HTERT RPE-1 (cell line): ENCODE data around the gene RPP14.
"Not testable (repeated sequence)": the region's sequence is repeated elsewhere in the genome, so short reads cannot be mapped to it uniquely, and the experiment has no call there.

ENCODE experiments used
- in situ Hi-C: fragments of 300-500 bp; cut with MboI; formaldehyde crosslinking; loops from 4 replicates; pipeline ENCODE4 v1.14.3; 2020; ENCODE audit warnings: low sequenced_read_pairs

The RPP14 gene

DNA sequence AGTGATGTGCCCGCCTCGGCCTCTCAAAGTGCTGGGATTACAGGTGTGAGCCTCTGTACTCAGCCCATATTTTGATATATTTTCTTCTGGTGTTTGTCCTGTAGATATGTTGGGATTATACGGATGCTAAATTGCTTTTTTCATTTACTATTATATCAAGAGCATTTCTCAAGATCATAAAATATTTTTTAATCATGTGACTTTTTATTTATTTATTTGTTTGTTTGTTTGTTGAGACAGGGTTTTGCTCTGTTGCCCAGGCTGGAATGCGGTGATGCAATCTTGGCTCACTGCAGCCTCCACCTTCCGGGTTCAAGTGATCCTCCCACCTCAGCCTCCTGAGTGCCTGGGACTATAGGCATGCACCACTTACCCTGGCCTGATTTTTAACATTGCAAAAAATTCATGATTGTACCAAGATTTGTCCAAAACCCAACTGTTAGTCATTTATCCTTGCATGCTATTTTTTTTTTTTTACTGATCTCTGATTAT lies 23.9 kb downstream of the RPP14 start:
- in situ Hi-C loops = no loop called here

DNA sequence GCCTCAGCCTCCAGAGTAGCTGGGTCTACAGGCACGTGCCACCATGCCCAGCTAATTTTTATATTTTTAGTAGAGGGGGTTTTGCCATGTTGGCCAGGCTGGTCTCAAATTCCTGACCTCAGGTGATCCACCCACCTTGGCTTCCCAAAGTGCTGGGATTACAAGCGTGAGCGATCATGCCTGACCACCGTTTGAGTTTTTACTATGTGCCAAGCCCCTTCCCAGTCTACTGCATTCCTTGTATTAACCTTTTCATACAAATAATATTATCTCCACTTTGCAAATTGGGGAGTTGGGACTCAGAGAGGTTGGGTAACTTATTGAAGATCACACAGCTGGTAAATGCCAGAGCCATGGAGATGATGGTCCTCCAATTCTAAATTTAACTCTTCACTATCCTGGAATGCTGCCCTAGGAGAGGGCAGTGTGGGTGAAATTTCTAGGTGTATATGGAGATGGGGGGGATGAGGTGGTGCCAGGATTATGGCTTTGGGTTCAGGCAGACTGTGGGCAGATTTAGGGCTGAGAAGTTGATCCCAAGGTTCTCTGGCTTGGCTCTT lies 25.6 kb downstream of the RPP14 start:
- in situ Hi-C loops = no loop called here

DNA sequence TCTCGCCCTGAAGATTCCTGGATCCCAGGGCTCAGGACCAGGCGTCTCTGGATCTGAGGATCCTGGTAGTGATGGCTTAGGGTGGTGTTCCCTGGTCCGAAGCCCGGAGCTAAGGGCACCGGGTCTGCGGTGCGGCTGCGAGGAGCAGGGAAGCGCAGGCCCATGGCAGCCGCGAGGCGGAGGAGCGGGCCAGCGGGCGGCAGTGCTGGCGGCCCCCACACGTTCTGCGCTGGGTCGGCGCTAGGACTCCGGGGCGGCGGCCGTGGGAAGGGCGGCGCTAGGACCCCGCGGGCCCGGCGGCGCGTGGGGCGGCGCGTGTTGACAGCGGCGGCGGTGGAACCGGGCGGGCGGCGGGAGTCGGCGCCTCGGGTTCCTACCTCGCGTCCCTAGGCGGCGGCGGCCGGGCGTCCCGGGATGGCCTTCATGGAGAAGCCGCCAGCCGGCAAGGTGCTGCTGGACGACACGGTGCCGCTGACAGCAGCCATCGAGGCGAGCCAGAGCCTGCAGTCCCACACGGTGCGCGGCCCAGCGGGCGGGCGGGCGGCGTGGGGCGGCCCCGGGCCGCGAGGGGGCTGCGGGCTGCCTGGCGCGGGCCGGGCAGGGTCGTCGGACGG lies 26.6 kb downstream of the RPP14 start, which contains the start of gene PXK:
TSS of gene PXK (plus strand) at position 318 of the 614 bp plus-strand sequence. CDS start at position 415, 97 bp downstream.
- in situ Hi-C loops = no loop called here

DNA sequence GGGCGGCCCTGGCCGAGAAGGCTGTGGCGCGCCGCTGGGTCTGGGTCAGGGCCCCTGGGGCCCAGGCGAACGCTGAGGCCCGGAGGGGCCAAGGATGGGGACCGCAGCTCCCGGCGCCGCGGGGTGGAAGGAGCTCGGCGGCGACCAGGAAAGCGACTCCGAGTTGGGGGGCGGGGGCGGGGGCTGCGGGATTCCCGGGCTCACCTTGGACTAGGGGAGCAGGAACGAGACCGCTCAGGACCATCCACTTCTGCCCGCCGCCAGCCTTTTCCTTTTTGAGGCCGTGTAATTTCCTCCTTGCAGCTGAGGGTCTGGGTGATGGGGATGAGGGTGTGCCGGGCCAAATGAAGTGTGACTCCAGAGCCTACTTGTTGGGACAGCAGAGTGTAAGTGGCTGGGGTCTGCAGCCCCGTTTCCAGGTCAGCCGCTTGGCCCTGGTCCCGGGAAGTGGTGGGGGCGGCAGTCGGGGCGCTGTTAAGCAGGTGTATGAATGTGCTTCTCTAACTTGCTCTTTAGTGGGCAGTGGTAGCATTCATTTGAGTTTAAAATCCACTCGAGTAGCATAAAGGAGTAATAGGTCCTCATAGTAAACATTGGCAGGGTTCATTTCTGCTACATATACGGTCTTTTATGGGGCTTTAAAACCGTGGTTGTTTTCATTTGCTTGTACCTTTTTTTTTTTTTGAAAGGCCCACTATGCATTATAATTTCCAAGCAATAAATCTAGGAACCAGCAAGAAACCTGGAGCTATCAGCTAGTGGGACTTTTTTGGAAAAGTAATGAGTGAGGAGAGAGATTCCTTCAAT lies 27.4 kb downstream of the RPP14 start:
- in situ Hi-C loops = no loop called here

DNA sequence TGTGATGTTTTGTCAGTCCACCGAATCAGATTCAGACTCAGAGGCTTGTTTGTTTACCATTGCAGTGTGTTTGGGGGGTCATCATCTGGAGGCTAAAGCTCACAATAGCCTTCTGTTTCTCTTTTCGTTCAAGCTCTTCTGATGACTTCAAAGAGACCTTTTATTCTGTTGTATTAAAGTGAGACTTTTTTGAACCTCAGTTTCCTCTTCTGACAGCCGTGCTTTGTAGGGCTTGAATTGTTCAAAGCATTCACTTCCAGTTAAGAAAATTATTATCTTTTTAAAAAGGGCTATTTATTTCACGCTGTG lies 27.9 kb downstream of the RPP14 start:
- in situ Hi-C loops = no loop called here

DNA sequence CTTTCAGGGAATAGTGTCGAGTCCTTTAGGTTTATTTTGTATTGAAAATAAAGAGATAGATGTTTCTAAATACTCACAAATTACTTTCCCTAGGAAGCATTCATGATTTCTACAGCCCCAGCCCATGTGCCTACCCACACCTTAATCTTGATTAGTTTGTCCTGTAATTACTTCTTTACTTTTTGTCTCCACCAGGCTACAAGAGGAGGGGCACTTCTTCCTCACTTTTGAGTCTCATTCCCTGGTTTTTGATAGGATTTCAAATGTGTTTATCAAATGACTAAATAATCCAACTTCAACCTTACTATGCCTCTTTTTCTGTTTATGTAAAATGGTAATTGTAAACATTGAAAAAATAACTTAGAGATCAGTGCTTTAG lies 28.4 kb downstream of the RPP14 start:
- in situ Hi-C loops = no loop called here

DNA sequence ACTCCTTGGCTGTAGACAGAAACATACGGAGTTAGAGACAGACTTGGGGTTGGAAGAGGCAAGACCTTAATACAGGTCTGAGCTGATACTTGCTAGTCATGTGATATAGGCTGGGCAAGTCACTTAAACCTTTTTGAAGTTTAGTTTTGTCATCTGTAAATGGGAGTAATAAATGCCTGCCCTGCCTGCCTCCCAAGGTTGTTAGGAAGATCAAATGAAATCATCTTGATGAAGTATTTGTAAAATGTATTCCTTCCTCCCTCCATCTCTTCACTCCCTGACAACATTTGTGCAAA lies 29.6 kb downstream of the RPP14 start:
- in situ Hi-C loops = no loop called here

DNA sequence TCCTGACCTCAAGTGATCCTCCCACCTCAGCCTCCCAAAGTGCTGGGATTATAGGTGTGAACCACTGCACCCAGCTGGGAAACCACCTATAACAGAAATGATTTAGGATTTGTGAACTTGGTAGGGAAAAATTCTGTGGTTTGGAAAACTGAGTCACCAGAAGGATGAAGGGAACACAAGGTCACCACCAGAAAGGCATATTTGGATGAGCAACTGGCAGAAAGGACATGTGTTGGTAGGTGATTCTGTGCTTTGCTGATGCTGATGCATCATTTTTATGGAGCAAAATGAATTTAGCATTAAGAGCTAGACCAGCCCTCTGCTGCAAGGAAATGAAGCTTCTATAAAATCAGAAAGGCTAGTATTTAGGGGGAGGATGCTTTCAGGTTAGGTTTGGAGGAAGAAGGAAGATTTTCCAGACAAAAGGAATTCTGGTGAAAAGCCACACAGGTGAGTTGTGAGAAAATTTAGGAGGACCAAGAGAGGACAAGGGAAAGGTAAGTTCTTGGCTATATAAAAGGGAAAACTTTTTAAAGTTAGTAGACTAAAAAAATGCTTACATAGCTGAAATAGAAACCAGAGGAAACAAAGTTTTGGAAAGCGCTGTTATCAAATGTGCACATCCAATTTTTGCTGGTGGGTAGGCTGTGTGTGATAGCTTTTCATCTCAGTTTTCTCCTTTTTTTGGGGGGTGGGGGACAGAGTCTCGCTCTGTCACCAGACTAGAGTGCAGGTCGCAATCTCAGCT lies 30.3 kb downstream of the RPP14 start:
- in situ Hi-C loops = no loop called here

DNA sequence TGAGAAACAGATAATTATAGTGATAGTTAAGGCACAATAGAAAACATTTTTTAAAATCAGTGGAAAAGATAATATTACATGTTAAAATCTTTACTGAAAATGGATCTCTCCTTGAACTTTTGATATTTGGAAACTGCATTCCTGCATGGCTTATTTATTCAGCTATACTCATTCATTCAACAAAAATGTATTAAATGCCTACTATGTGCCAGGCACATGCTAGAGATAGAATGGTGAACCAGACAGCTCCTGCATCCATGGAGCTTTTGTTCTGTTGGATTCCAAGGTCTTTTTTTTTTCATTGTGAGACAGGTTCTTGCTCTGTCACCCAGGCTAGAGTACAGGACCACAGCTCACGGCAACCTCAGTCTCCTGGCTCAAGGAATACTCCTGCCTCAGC lies 31.1 kb downstream of the RPP14 start:
- in situ Hi-C loops = no loop called here

DNA sequence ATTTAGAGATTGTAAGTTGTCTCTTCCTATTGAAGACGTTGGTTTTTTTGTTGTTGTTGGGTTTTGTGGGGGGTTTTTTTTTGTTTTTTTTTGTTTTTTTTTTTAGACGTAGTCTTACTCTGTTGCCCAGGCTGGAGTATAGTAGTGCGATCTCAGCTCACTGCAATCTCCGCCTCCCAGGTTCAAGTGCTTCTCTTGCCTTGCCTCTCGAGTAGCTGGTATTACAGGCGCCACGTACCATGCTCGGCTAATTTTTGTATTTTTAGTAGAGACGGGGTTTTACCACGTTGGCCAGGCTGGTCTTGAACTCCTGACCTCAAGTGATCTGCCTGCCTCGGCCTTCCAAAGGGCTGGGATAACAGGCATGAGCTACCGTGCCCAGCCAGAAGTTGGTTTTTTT lies 33.1 kb downstream of the RPP14 start:
- in situ Hi-C loops = not testable (repeated sequence)

DNA sequence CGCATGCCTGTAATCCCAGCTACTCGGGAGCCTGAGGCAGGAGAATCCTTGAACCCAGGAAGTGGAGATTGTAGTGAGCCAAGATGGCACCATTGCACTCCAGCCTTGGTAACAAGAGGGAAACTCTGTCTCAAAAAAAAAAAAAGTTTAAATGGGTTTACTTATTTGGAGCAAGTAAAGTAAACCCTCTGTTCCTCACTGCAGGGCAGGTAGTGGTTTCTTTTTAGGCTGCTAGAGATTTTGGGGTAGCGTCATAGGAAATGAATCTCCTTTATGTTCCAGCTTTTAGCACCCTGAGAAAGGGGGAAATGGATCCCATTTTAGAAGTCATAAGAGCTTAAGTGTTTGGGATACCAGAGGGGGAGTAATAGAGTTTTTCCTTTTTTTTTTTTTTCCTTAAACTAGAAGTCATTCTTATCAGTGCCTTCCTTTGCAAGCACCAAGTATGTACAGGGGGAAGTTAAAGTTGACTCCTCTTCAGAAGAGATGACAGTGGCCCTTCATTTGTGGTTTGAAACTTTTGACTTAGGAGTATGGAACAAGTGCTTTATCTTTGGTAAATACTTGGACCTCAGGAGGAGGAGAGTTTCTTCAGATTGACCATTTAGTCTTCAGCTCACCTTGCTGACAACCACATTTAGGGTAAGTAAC lies 34.7 kb downstream of the RPP14 start:
- in situ Hi-C loops = no loop called here

DNA sequence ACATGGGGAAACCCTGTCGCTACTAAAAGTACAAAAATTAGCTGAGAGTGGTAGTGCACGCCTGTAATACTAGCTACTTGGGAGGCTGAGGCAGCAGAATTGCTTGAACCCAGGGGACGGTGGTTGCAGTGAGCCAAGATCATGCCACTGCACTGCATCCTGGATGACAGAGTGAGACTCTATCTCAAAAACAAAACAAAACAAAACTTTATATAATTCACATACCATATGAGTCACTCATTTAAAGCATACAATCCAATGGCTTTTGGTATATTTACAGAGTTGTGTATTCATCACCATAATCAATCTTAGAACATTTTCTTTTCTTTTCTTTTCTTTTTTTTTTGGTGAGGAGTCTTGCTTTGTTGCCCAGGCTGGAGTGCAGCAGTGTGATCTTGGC lies 35.3 kb downstream of the RPP14 start:
- in situ Hi-C loops = no loop called here

DNA sequence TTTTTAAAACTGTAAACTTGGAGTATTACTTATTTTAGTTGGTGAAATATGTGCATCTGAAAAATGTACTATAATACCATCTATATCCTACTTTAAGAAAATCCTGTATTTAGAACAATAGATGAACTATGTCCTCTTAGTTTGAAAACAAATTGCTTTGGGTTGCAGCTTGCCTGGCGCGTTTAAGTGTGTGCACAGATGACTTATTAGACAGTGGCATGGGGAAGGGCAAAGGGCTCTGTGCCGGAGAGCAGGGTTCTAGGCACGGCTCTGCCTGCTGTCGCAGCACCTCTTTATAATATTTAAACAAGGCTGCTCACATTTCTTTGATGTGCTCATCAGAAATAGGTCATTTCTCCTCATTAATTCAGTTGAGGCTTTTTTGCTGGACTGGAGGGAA lies 36.6 kb downstream of the RPP14 start:
- in situ Hi-C loops = no loop called here

DNA sequence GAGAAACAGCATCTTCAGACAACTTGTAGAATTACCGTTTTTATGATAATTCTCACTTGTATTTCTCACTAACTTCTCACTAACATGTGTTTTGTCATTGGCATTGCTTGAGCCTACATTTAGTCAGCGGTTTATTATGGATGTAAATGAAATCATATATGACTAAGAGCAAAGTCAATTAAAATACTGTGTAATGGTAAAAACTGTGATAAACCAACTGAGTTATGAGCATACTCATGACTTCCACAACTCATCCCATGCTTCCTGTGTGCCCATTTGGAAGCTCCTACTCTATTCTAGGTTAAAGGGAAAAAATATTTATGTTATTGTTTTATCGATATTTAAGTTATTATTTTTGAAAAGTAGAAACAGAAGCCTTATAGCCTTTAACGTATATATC lies 39.4 kb downstream of the RPP14 start:
- in situ Hi-C loops = no loop called here

DNA sequence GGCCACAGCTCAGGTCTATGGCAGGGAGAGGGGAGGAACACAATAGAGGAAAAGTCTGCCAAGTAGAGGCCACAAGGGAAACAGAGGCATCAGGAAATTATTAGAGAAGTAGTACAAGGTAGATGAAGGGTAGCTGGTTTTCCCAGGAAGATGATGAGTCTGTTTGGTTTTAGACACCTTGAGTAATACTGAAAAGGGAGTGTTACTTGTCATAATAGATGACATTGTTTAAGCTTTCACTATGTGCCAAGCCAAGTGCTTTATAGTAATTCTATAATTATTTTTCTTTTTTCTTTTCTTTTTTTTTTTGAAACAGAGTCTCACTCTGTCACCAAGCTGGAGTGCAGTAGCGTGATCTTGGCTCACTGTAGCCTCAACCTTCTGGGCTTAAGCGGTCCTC lies 40.3 kb downstream of the RPP14 start:
- in situ Hi-C loops = no loop called here

DNA sequence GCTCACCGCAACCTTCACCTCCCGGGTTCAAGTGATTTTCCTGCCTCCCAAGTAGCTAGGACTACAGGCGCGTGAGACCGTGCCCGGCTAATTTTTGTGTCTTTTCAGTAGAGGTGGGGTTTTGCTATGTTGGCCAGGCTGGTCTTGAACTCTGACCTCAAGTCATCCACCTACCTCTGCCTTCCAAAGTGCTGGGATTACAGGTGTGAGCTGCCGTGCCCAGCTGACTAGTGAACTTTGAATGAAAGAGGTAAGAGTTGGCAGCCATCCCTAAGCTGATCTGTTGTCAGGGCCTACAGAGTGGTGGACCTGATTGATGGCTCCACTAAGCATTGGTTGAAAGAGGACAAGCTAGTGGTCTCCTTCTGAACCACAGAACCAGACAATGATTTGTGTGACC lies 41.9 kb downstream of the RPP14 start:
- in situ Hi-C loops = no loop called here

DNA sequence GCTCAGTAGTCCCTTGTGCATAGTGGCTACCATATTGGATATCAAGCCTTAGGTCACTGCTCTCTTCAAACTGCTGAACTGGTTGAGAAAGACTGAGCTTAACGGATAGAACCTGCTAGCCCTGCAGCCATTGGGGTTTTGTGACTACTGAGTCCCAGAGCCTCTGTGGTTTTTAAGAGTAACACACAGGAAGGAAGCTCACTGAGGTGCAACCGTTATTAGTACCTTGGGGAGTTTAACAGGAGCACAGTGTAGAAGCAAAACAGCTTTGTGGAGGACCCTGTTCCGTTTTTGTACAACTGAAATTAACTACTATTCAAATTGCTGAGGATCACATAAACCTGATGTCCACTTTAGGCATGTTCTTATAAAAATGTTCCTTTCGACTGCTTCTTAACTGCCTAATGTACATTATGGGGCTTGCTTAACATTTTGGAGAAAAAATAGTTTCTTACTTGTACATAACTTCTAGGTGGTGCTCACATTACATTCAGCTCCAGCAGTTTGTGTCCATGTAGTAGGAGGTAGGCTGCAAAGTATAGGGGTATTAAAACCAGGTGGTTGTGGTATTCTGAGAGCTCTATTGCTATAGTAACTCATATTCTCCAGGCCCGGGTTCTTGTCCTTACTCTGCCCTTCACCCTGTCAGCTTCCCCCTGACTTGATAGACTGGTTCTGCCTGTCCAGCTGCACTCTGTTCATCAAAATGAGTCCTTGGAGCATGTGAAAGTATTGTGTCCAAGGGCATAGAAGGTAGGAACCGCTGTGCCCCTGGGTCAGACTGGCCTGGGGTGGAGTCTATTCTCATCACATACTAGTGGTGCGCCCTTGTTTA lies 44.0 kb downstream of the RPP14 start:
- in situ Hi-C loops = no loop called here

DNA sequence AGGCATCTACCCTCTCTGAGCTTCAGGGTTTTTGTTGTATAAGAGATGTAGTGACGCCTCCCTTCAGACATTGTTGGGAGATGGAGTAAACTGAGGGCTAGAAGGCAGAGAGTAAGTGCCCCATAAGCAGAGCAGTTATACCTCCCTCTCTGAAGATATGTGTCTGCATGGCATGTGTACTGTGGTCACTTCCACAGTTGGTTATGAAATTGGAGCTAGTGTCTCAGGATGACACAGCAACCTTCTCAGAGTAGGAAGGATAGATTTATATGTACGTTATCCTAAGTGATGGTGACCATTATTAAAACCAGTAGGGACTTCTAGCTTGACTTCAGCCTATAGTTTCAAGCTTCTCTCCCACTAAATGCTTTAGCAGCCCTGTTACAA lies 44.6 kb downstream of the RPP14 start:
- in situ Hi-C loops = no loop called here

DNA sequence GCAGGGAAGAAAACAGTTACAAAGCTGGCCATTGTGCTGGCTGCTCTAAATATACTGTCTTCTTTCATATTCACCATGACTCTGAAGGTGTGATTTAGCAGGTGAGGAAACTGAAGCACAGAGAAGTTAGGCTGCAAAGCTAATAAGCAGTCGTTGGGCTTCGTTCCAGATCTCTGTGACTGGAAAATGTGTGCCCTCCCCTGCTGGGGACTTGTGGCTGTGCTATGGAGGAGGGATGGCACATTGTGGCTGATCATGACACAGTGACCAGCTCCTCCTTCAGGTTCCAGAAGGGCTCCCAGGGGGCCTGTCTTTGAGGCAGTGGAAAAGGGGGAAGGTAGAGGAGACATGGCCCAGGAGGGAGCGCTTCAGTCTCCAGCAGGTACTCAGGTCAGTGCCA lies 45.9 kb downstream of the RPP14 start:
- in situ Hi-C loops = no loop called here

DNA sequence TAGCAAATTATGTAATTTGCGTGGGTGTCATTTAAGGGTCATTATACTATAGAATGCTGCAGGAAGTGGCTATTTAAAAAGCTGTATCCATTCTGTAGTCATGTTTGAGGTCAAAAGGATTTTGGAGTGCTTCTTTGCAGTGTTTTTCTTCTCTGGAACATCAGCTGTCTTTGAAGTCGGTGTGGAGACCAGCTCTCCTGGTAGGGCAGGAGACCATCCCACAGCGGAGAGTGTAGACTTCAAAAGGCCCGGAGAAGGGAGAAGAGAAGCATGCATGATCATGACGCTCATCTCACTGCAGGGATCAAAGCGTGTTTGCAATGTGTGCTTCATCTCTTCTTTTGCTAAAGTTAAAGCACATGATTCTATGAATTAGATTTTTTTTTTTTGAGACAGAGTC lies 46.6 kb downstream of the RPP14 start:
- in situ Hi-C loops = no loop called here
